ENCODE results near the gene TMEFF2. TPM values are rescaled to one million over a fixed set of nuclear protein-coding genes. Genes with fewer than 3 reads are reported as not detected.

Gene TMEFF2
- total and polyA plus RNA-seq, 2 donors (not counting 1 experiment from before 2014, with no cell fraction given), result not detected

- WGBS (ENCODE audit: insufficient coverage), result 100% methylated on average over 1 of the region's 1 CpG
- Histone ChIP-seq H3K9ac (ENCODE audit: low read length) (no peak overlapping the region), H3K79me2 (ENCODE audit: control insufficient read depth, insufficient read depth, low read length) (no peaks in the 10 kb centered on the region), H4K20me1 (ENCODE audit: control insufficient read depth, insufficient read depth, low read length, poor library complexity, severe bottlenecking) (no peaks in the 10 kb centered on the region), H3K36me3 (replicated peaks in 1 of 2; ENCODE audit: control extremely low read depth in 1 of 2, control insufficient read depth in 1 of 2, extremely low read depth in 1 of 2, insufficient read depth in 2 of 2, low read length in 1 of 2) (no peaks in the 10 kb centered on the region), H3K9me3 (ENCODE audit: control extremely low read depth in 1 of 3, control insufficient read depth in 2 of 3, insufficient read depth in 1 of 3, low read length in 2 of 3) (no peaks in the 10 kb centered on the region), H3K4me1 (ENCODE audit: control insufficient read depth in 2 of 2, insufficient read depth in 2 of 2, low read length in 2 of 2) (no peaks in the 10 kb centered on the region), H3K4me3 (ENCODE audit: control extremely low read depth in 1 of 5, extremely low read depth in 1 of 5, insufficient read depth in 1 of 5, low read depth in 2 of 5, low read length in 4 of 5) (no peak overlapping the region), H3K27me3 (replicated peaks in 1 of 4; ENCODE audit: control extremely low read depth in 1 of 4, control insufficient read depth in 3 of 4, insufficient read depth in 4 of 4, low read length in 3 of 4) (no peaks in the 10 kb centered on the region), H3K27ac (ENCODE audit: low read length in 2 of 2) (no peak overlapping the region), H2AFZ (ENCODE audit: insufficient read depth, low read depth, low read length, poor library complexity, severe bottlenecking) (no peak overlapping the region), H3K4me2 (replicated peaks; ENCODE audit: low read depth, low read length, poor library complexity, severe bottlenecking) (no peak overlapping the region)
- TF ChIP-seq EZH2 (IDR thresholded peaks at IDR 0.05; ENCODE audit: borderline replicate concordance, insufficient read depth, low read depth, low read length, poor library complexity, severe bottlenecking) (no peak), CTCF (IDR thresholded peaks at IDR 0.05) (no peak)
- Mint-ChIP-seq H3K27ac (no peak overlapping the region), H3K4me3 (no peak overlapping the region), H3K27me3 (no peaks in the 10 kb centered on the region), H3K9me3 (ENCODE audit: insufficient read depth) (no peaks in the 10 kb centered on the region), H3K4me1 (no peaks in the 10 kb centered on the region)
- no peak for DNase-seq
- POLR2A ChIA-PET, result no interaction called here
- no peak for ATAC-seq (ENCODE audit: low read depth)
- CTCF ChIA-PET, result no interaction called here
- intact Hi-C loops (cut with micrococcal nuclease), result no loop called here
These were observed 256.0 kb downstream of the TMEFF2 start for GRCh38 chr2:191938779-191939178.

GRCh38 chr2:191936882-191937405 is 257.8 kb downstream of the TMEFF2 start:
- Mint-ChIP-seq H3K27me3 (no peaks in the 10 kb centered on the region), H3K4me3 (no peak overlapping the region), H3K4me1 (no peaks in the 10 kb centered on the region), H3K9me3 (ENCODE audit: insufficient read depth) (no peaks in the 10 kb centered on the region), H3K27ac (no peak overlapping the region)
- TF ChIP-seq CTCF (IDR thresholded peaks at IDR 0.05) (no peak), EZH2 (IDR thresholded peaks at IDR 0.05; ENCODE audit: borderline replicate concordance, insufficient read depth, low read depth, low read length, poor library complexity, severe bottlenecking) (no peak)
- Histone ChIP-seq H3K27ac (ENCODE audit: low read length in 2 of 2) (no peak overlapping the region), H3K27me3 (replicated peaks in 1 of 4; ENCODE audit: control extremely low read depth in 1 of 4, control insufficient read depth in 3 of 4, insufficient read depth in 4 of 4, low read length in 3 of 4) (no peaks in the 10 kb centered on the region), H3K4me2 (replicated peaks; ENCODE audit: low read depth, low read length, poor library complexity, severe bottlenecking) (no peak overlapping the region), H3K9me3 (ENCODE audit: control extremely low read depth in 1 of 3, control insufficient read depth in 2 of 3, insufficient read depth in 1 of 3, low read length in 2 of 3) (no peaks in the 10 kb centered on the region), H3K36me3 (replicated peaks in 1 of 2; ENCODE audit: control extremely low read depth in 1 of 2, control insufficient read depth in 1 of 2, extremely low read depth in 1 of 2, insufficient read depth in 2 of 2, low read length in 1 of 2) (no peaks in the 10 kb centered on the region), H3K4me1 (ENCODE audit: control insufficient read depth in 2 of 2, insufficient read depth in 2 of 2, low read length in 2 of 2) (no peaks in the 10 kb centered on the region), H2AFZ (ENCODE audit: insufficient read depth, low read depth, low read length, poor library complexity, severe bottlenecking) (no peak overlapping the region), H3K9ac (ENCODE audit: low read length) (no peak overlapping the region), H3K4me3 (ENCODE audit: control extremely low read depth in 1 of 5, extremely low read depth in 1 of 5, insufficient read depth in 1 of 5, low read depth in 2 of 5, low read length in 4 of 5) (no peak overlapping the region), H3K79me2 (ENCODE audit: control insufficient read depth, insufficient read depth, low read length) (no peaks in the 10 kb centered on the region), H4K20me1 (ENCODE audit: control insufficient read depth, insufficient read depth, low read length, poor library complexity, severe bottlenecking) (no peaks in the 10 kb centered on the region)
- CTCF ChIA-PET, result no interaction called here
- POLR2A ChIA-PET, result no interaction called here
- ATAC-seq (ENCODE audit: low read depth) (no peak), DNase-seq (no peak)
- intact Hi-C loops (cut with micrococcal nuclease), result no loop called here
- WGBS (ENCODE audit: insufficient coverage), result no CpG with 5 or more reads among the region's 2 CpGs

Measured in B cell (primary cell).